NCI-H187 treated with DMSO at 0.1 percent for 48 hours (cell line): ENCODE measurements around the gene MYLK4.

Experiments
- DNase-seq: peaks from one replicate; lab custom pipeline; 2025; lab: John Stamatoyannopoulos, UW

MYLK4 gene

DNA sequence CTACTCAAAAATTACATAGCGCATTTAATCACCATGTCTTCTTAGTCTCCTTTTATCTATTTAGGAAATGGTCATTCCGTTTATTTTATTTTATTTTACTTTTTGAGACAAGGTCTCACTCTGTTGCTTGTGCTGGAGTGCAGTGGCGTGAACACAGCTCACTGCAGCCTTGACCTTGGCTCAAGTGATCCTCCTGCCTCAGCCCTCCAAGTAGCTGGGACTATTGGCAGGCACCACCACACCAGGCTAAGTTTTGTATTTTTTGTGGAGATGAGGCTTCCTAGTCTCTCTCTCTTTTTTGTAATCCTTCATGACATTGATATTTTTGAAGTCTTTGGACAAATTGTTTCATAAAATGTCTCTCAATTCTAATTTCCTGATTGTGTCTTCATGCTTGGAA is 4.7 kb upstream of the MYLK4 start:
- DNase-seq, result no peak

DNA sequence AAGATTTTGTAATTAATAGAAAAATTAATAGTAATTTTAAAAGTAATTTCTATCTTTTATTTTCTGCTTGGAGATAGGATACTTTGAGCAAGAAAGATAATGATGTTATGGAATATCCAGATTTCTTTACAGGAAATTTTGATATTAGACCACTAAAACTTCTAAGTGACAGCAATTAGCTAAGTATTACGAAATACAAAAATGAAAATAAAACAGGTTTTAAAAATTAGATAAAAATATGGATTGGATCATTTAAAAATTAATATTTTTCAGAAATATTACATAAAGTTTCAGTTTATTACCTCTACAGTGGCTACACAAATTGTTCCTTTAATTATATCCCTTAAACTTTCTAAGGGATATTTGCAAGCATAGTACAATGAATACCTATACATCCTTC is 4.2 kb upstream of the MYLK4 start:
- no peak for DNase-seq

DNA sequence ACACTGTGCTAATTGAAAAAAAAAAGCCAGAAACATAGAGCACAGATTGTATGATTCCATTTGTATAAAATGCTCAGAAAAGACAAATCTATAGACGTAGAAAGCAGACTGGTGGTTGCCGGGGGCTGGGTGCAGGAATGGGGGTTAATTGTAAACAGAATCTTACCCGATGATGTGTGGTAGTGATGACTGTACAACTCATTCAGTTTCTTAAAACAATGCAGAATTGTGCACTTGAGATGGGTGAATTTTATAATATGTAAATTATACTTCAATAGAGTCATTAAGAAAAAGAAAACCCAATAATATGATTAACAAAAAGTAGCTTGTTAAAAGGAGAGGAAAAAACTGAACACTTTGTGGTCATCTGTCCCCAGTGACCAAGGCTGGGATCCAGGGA is 3.7 kb upstream of the MYLK4 start:
- no peak for DNase-seq

DNA sequence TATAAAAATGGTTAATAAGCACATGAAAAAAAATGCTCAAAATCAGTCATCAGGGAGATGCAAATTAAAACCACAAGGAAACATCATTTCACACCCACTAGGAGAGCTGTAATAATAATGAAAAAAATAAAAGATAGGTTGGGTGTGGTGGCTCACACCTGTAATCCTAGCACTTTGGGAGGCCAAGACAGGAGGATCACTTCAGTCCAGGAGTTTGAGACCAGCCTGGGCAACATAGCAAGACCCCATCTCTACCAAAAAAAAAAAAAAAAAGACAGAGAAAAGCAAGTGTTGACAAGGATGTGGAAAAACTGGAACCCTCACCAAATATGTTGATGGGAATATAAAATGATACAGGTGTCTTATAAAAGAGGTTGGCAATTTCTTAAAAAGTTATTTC is 3.0 kb upstream of the MYLK4 start:
- no peak for DNase-seq

DNA sequence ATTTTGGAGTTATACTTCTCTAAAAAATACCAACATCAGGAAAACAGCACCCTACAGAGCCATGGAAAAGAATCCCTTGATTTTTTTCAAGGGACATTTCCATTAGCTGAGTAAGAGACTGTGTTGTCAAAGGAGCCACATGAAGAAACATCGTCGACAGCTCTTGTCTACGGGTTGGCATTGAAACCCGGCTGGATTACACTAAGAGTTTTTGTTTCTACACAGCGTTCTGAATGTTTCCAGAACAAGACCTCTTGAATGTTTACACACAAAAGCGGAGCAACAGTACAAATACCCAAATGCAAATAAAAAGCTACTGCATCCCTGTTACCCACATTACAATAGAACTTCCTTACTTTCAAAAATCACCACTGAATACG is 2.4 kb upstream of the MYLK4 start:
- no peak for DNase-seq

DNA sequence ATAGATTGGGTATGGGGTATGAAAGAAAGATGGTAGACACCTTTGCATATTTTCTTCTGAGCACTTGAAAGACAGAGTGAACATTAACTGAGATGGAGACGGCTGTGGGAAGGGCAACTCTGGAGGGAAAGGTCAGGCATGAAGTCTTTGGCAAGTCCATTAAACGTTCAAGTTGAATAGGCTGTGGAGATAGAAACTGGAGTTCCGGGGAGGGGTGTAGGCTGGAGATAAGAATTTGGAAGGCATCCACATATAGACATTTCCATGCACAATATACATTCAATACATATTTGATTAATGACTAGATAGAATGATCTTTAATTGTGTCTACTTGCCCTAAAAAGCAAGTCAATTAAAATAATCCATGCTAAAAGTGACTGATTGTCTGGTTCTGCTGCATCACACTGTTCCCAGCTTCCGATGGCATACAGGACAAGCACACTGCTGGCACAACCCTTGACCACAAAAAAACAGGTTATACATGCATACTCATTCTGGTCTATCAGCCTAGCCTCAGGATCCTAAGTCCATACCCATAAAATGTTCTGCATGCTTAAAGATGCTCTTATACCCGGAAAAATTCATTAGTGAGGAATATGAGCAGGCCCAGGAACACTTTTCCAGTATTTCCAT is 1.9 kb upstream of the MYLK4 start:
- no peak for DNase-seq

DNA sequence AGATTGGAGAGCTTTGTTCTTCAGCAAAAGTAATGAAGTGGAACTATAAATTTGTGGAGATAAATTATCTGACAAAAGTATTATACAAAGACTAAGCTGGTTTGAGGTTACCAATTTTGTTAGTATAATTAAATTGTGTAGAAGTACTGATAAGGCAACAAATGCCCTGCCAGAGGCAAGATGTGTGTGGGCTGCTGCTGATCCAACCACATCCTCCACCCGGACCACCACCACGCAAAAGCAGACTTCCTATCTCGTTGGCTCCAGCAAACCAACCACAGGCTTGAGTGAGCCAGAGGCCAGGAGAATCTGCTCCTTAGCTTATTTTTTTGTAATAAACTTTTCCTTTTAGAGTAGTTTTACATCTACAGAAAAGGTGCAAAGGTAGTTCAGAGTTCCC is 1.1 kb upstream of the MYLK4 start:
- no peak for DNase-seq

DNA sequence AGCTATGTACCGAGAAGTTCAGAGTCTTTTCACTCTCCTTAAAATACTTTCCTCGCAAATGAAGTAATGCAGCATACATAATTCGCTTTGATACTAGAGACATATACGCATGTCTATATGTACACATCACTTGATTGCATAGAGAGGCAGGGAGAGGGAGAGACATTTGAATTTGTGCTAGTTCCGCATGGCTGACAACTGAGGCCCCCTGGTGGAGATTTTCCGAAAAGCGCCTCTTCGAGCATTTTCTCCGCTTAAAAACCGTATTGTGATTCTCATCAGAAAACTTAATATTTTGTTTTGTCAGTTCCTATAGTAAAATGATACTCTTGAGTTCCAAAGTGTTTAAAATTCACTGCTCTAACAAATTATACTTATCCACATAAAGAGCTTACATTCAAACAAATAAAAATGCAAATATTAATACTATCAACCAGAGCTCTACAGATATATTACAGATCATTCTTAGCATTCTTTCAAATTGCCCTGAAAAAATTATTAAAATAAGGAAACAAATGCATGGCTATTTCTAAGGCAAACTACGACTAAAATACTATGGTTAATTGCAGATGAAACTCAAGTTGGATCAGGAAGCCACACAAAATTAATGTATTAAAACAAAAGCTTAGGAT is 637 bp downstream of the MYLK4 start:
- DNase-seq, result no peak

DNA sequence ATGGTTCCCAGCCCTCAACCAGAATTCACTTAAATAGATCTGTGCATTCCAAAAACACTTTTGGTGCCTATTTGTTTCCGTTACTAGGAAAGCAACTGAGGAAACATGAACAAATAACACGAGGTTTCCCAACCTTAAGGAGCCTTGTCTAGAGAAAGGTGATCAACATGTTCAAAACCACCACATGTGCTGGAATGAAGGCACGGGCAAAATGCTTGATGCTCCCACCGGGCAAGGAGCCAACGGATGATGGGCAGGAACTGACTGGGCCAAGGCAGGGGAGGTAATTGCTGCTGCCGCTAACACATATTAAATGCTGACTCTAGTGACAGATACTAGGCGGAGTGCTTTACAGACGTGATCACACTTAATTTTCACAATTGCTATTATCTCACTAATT is 2.5 kb downstream of the MYLK4 start:
- no peak for DNase-seq

DNA sequence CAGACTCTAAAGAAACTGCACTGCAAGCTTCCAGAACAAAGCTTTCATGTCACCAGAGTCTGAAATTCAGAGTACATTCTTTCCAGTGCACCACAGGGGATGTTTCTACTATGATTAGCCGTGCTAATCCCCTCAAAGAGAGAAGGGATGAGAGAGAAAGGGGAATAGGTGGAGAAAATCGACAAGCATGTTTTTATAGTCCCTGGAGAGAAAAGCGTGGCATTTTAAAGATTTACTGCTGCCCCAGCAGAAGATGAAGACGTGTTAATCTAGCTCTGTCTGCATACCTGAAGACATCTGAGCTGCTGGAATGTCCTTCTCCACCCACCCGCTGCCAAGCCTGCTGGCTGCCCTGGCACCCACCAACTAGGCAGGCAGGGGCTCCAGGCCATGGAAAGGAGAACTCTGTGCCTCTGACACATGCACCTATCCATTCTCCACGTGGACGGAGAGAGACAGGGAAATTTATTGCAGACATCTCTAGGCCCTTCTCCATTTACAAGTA is 4.1 kb downstream of the MYLK4 start:
- no peak for DNase-seq

DNA sequence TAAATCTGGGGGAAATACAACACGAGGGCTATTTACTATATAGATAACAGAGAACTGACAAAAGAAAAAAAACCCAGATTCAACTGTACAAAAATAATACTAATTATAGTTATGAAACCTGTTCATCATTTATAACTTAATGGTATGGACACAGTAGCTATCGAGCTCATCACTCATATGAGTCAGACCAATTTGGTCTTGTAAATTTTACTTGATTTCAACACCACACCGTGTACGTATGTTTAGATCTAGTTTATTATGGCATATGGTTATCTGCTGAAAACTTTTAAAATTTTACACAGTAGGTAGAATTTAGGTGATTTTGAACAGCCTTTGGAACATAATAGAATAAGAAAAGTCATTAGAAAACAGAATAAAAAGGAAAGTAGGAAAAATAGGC is 5.5 kb downstream of the MYLK4 start:
- DNase-seq, result no peak

DNA sequence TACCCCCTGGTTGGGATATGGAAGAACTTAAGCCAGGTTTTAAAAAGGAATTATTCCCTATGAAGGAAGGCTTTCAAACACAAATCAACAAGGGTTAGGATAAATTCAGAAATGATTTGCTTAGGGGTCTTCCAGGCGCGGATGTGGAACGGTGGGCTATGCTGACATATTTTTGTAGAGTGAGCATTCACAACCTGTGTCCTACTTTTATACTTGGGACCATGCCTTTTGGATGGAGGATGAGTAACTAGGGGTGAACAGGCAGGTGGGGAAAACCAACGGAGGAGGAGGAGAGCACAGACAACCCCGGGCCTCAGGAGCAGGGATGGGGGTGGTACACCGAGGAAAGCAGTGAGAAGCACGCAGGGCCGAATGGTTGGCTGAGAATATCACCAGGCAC is 5.9 kb downstream of the MYLK4 start:
- no peak for DNase-seq

DNA sequence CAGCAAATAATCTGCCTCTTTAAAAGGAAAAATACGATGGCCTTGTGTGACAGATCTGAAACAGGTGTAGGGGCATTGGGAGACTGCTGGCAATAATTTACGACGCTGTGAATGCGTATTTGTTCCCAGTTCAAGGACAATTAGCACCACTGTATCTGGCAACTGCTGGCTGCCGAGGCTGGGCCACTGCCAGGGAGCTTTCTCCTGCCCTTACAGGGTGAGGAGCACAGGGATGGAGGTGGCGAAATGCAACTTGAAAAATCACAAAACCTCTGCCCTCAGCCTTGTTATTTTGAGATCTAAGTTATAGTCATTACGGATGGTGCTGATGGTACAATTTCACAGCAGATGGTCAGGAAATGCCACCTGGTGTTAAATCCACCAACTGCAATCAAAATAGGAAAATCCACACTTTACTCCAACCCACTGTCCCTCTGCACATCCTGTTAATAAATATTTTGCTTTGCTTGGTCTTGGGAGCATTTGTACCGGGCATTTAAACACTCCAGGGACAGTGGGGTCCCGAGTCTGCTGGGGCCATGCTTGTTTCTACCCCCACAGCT is 6.4 kb downstream of the MYLK4 start:
- DNase-seq, result no peak

DNA sequence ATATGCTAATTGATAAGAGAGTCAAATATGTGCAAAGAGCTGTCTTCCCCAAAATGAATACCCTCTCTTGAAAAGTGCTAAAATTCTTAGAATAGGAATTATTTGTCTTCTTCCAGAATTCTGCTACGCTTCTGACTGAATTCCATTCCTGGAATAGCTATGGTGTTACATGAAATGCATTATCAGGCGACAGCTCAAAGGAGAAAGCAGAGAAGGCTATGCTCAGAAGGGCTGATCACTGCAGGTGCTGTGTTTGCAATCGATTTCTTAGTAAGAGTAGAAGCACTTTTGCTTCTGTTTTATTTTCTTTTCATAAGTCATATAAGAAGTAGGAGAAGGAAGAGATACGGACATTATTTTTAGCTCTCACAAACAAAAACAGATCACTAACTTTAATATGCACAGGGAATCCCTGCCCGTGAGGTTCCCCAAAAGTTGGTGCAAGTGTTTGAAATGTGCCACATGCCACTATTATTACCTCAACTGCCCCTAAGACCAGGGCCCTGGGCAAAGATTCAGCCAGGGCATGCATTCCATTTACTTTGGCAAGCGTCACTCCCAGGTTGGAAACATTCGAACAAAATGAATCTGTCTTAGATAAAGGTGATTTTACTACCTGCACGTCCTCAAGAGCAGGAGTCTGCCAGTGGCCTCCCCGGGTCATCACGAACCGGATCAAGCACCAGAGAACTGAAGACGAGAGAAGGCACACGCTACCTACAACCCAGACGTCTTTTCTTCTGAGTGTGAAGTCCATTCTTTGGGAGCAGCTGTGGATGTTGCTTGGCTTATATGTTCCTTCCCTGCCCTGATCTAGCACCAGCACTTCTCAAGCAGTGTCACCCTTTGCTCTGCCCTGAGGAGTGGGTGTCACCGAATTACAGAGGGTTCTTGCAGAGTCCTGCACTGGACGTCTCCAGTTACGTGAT is 7.2 kb downstream of the MYLK4 start:
- no peak for DNase-seq

DNA sequence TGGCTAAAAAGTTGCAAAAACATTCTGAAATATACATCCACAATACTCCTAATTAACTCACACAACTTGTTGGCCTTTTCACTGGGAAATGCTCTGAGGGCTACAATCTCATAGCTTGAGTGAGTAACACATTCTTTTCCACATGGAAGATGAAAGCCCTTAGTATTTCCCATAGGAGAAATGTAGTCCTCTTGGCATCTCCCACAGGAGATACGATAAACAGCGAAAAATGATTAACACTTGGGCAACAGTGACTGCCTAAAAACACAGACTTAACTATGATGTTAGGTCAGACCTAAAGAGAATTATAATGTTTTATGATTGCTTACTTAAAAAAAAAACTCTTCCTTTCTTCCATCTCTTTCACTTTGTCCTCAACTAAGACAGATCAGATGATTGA is 9.0 kb downstream of the MYLK4 start:
- DNase-seq, result no peak

DNA sequence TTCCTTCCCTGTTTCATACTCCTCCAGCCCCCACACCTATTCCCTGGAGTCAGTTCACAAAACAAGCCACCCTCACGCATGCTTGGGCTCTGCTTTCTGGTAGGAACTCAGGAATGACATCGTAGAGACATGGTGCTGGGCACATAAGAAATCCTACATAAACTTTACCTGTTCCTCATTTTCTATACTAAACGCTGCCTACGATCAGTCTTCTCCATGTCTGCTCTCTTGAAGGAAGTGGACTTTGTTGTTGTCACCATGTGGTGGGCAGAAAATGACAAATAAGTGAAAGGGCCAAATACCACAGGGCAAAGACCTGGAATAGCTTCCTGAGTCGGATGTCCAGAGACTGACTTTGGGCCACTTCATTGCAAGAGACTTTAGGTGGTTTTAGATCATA is 10.1 kb downstream of the MYLK4 start:
- no peak for DNase-seq

DNA sequence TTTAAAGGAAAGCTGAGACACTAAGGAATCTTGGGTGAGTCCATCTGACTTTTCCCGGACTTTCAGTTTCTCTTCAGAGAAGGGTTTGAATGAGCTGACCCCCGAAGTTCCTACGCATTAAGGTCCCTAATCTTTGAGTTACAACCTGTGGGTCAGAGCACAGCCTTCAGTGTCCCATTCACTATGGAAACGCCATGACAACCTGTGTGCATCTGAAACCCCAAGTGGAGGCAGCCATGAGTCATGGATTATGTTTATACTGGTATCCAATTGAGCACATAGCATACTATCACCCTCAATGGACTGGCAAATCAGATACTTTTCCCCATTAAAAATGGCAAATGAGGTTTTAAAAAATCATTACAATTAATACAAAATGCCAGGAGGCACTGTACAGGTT is 11.4 kb downstream of the MYLK4 start:
- DNase-seq, result no peak

DNA sequence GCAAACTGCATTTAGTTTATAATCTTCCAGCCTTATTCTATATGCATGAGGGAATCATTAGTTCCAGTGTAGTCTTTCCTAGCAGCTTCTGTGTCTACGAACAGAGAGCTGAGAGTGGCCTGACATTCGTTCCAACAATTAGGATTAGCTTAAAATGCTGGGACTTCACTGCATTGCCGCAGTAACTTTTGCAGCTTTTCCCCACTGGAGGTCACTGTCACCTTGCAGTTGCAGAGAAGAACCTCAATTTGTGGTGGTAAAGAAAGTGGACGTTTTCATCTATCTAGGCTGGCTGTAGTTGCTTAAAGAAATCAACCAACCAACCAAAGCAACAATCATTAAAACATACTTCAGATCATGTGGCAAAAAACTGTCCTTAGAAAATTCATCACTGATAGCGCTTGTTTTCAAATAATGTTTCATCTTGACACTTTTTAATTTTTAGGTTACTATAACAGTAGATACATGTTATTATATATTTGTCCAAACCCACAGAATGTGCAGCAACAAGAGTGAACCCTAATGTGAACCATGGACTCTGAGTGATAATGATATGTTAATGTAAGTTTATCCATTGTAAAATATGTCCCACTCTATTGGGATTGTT is 12.2 kb downstream of the MYLK4 start:
- DNase-seq, result no peak

DNA sequence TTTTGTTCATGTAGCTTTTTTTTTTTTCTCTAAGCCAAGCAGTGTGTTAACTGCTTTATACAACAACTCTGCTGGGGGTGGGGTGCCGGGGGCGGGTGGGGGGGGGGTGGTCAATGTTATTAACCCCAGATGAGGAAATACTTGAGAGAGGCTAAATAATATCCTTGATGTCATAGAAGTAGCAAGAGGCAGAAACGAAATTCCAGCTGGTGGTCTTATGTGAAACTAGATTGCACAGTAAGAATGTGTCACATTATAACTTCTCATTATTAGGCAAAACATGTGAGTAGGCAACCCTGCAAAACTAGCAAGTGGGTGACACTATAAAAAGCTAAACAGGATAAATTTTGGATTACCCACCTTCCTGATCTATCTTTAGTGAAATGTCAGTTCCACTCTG is 12.8 kb downstream of the MYLK4 start:
- no peak for DNase-seq

DNA sequence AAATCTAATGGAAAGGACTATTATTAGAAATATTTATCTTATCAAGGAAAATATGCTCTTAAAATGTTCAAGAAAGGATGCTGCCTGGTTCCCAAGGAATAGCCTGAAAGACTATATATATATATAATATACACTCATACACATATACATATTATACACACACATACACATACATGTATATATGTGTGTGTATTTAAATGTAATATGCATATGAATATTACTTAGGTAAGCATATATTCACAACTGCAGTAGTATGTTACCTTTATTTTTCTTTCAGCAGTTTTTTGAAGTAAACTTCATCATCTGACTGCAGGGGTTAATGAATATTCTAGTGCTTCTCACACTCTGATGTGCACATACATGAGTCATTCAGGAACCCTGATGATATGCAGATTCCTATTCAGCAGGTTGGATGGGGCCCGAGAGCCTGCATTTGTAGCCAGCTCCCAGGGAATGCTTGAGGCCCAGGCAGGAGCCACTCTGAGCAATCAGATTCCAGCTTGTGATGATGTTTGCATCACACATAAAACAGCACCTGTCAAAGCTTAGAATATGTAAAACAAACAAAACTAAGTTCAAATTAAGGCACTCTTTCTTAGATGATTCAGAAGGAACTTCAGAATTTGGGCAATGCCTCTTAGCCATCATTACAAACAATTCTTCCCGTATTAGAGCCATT is 16.1 kb downstream of the MYLK4 start:
- DNase-seq, result no peak

DNA sequence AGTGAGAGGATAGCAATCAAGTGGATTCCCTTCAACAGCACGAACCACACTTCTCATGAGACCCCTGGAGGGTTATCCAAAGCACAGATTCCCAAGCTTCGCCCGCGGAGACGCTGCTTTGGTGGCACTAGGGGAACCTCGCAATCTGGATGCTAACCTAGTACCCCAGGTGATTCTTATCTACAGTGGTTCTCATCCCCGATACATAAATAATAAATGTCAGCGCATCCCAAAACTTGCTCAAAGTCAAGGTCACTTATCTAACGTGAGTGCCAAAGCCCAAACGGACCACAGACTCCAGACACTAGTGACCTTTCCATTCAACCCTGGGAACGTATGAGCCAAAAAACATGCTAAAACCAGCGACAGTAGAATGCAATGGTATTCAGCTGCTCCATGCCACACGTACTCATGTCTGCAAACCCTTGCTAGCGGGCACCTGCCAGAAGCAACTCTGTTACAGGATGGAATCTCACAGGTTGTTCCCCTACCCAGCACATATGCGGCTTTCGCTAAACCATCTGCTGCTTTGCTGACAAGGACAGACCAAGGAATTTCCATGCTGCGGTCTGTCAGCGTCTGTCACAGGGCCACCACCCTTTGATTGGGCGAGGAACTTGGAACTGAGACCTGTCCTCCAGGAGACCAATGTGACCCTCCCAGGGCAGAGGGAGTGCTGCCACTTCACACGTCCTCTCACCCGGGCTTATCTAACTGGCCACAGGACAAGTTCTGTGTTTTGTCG is 16.8 kb downstream of the MYLK4 start:
- no peak for DNase-seq
